GM19455 (cell line): ENCODE results near the gene METTL27.
"Not testable (repeated sequence)": the region's sequence is repeated elsewhere in the genome, so short reads cannot be mapped to it uniquely, and the experiment has no call there.

Source experiments
- ATAC-seq: cut with Tn5 transposase; IDR thresholded peaks from one replicate; pipeline ENCODE4 v1.9.1; 2021; ENCODE audit not compliant: unreplicated experiment

The METTL27 gene

GRCh38 chr7:73839743-73840714 is 2.3 kb downstream of the METTL27 start:
- no peak for ATAC-seq

GRCh38 chr7:73839290-73839689 is 3.0 kb downstream of the METTL27 start:
- ATAC-seq = no peak

- no peak for ATAC-seq
Observed at GRCh38 chr7:73838642-73839041, 3.7 kb downstream of the METTL27 start.

GRCh38 chr7:73837167-73837566 is 5.1 kb downstream of the METTL27 start:
- not testable (repeated sequence) for ATAC-seq

- ATAC-seq = no peak
Observed at GRCh38 chr7:73834626-73835191, 7.6 kb downstream of the METTL27 start.

- no peak for ATAC-seq
Observed at GRCh38 chr7:73833251-73833919, 8.9 kb downstream of the METTL27 start.

- no peak for ATAC-seq
Observed at GRCh38 chr7:73832806-73833205, 9.5 kb downstream of the METTL27 start.

- ATAC-seq = no peak
Observed at GRCh38 chr7:73831834-73832651, 10.3 kb downstream of the METTL27 start.

GRCh38 chr7:73831584-73831833 is 10.8 kb downstream of the METTL27 start:
- ATAC-seq = no peak

- ATAC-seq = no peak
Observed at GRCh38 chr7:73830681-73831583, 11.4 kb downstream of the METTL27 start, which contains the start of gene CLDN4. CLDN4 (plus strand) TSS chr7:73830996; CDS start chr7:73831202, 206 bp downstream.

GRCh38 chr7:73829921-73830680 is 12.2 kb downstream of the METTL27 start:
- no peak for ATAC-seq

GRCh38 chr7:73829505-73829904 is 12.8 kb downstream of the METTL27 start:
- no peak for ATAC-seq

GRCh38 chr7:73828972-73829371 is 13.3 kb downstream of the METTL27 start:
- no peak for ATAC-seq

- ATAC-seq = no peak
Observed at GRCh38 chr7:73828107-73828803, 14.1 kb downstream of the METTL27 start.

- no peak for ATAC-seq
Observed at GRCh38 chr7:73827567-73828106, 14.7 kb downstream of the METTL27 start.

- no peak for ATAC-seq
Observed at GRCh38 chr7:73824986-73825385, 17.3 kb downstream of the METTL27 start.

GRCh38 chr7:73823873-73824592 is 18.3 kb downstream of the METTL27 start:
- ATAC-seq = no peak

- ATAC-seq = no peak
Observed at GRCh38 chr7:73823257-73823656, 19.1 kb downstream of the METTL27 start.
